AG04449 (cell line): ENCODE data around the gene ELL.

Source experiments
- CTCF ChIA-PET: fragments of 350-600 bp; formaldehyde crosslinking; extraction: SDS; loops from one replicate; lab custom pipeline; 2021; ENCODE audit warnings: antibody characterized with exemption; lab: Yijun Ruan, JAX
- POLR2A ChIA-PET: fragments of 400-600, 350-600 bp; formaldehyde crosslinking; extraction: SDS; loops from one replicate; lab custom pipeline; 2020; ENCODE audit warnings: antibody characterized with exemption, inconsistent platforms; lab: Yijun Ruan, JAX
- DNase-seq: peaks from one replicate; pipeline ENCODE4 v3.0.0-alpha.2; 2010; ENCODE audit warnings: low read depth, low spot score
- H3K4me3 ChIP-seq: 2 replicates; pipeline ENCODE4 v1.5.1; 2011; ENCODE audit warnings: low read depth, mild to moderate bottlenecking, control low read depth, low read length
- TF ChIP-seq, protein P1 (sequence below): IDR thresholded peaks from one replicate; pipeline ENCODE4 v1.5.1; 2011; ENCODE audit warnings: mild to moderate bottlenecking, moderate library complexity, low read length, control low read depth, inconsistent platforms; ENCODE audit not compliant: insufficient read depth; ENCODE audit errors: missing control alignments

Gene ELL

GRCh38 chr19:18423258-18424020 lies 98.4 kb downstream of the ELL start:
- H3K4me3 ChIP-seq = no peak overlapping the region
- no peak for DNase-seq
- POLR2A ChIA-PET = interaction anchor here (1.0 kb wide), 1 partner anchor 11 kb away, joined by 3 read pairs; no protein-coding TSS in a partner anchor
- CTCF ChIA-PET = interaction anchor here (1.2 to 2.0 kb wide), 2 partner anchors 13 to 144 kb away, joined by 4 to 6 read pairs; no protein-coding TSS in a partner anchor
- TF ChIP-seq, protein P1, sequence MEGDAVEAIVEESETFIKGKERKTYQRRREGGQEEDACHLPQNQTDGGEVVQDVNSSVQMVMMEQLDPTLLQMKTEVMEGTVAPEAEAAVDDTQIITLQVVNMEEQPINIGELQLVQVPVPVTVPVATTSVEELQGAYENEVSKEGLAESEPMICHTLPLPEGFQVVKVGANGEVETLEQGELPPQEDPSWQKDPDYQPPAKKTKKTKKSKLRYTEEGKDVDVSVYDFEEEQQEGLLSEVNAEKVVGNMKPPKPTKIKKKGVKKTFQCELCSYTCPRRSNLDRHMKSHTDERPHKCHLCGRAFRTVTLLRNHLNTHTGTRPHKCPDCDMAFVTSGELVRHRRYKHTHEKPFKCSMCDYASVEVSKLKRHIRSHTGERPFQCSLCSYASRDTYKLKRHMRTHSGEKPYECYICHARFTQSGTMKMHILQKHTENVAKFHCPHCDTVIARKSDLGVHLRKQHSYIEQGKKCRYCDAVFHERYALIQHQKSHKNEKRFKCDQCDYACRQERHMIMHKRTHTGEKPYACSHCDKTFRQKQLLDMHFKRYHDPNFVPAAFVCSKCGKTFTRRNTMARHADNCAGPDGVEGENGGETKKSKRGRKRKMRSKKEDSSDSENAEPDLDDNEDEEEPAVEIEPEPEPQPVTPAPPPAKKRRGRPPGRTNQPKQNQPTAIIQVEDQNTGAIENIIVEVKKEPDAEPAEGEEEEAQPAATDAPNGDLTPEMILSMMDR = no peak

GRCh38 chr19:18422530-18423191 lies 99.2 kb downstream of the ELL start:
- TF ChIP-seq, protein P1 = no peak
- CTCF ChIA-PET = interaction anchor here (1.0 to 1.8 kb wide), 2 partner anchors 9 to 28 kb away, joined by 3 to 7 read pairs; no protein-coding TSS in a partner anchor
- H3K4me3 ChIP-seq = no peak overlapping the region
- POLR2A ChIA-PET = interaction anchor here (1.1 kb wide), 1 partner anchor 13 kb away, joined by 4 read pairs; no protein-coding TSS in a partner anchor
- DNase-seq = no peak

DNA sequence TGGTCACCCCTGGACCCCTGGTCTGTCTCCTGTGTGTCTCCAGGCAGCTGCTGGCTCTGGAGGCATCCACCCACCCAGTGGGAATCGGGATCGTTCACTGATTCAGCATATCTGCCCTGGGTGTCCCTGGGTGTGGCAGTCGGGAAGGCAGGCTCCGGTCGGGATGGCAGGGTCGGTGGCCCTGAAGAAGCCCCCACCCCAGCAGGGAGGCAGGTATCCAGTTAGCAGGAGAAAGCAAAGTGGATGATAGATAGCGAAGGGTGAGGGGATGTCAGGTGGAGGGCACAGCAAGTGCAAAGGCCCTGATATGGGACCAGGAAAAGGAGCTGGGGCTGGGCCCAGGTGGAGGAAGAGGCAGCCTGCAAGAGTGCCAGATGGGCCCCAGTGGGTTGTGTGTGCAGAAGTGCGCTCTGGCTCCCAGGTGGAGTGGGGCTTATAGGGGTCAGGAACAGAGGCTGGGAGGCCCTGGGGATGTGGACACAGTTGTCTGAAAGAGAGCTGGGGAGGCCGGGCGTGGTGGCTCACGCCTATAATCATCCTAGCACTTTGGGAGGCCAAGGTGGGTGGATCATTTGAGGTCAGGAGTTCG lies 100.4 kb downstream of the ELL start:
- peak overlapping the region; percentile 73 for H3K4me3 ChIP-seq
- CTCF ChIA-PET = interaction anchor here (0.7 to 2.7 kb wide), 5 partner anchors 11 to 308 kb away, joined by 3 to 20 read pairs (median 5); no protein-coding TSS in a partner anchor
- no peak for DNase-seq
- TF ChIP-seq, protein P1 = no peak
- POLR2A ChIA-PET = interaction anchor here (1.0 to 1.1 kb wide), 3 partner anchors 14 to 140 kb away, joined by 3 to 5 read pairs (median 4); partner anchors contain the start of genes GDF15 and JUND

- CTCF ChIA-PET = interaction anchor here (1.1 to 2.7 kb wide), 4 partner anchors 11 to 308 kb away, joined by 3 to 20 read pairs (median 6); no protein-coding TSS in a partner anchor
These were observed 100.9 kb downstream of the ELL start for GRCh38 chr19:18420930-18421329.

GRCh38 chr19:18419699-18420460 lies 102.0 kb downstream of the ELL start:
- TF ChIP-seq, protein P1 = no peak
- peak overlapping the region; percentile 73 for H3K4me3 ChIP-seq
- ChIA-PET CTCF (interaction anchor here (0.8 to 11.8 kb wide), 13 partner anchors 9 to 139 kb away, joined by 3 to 298 read pairs (median 5); partner anchors contain the start of genes GDF15, JUND and PGPEP1), POLR2A (interaction anchor here (0.9 to 1.6 kb wide), 6 partner anchors 9 to 138 kb away, joined by 3 to 10 read pairs (median 5); partner anchors contain the start of genes GDF15 and JUND)
- no peak for DNase-seq

More at GRCh38 chr19:18420930-18421329, 100.9 kb downstream of the ELL start:
- POLR2A ChIA-PET = interaction anchor here (1.0 kb wide), 2 partner anchors 35 to 139 kb away, joined by 3 to 5 read pairs; partner anchors contain the start of genes GDF15 and JUND
- H3K4me3 ChIP-seq = peak overlapping the region; percentile 73
- no peak for DNase-seq
- TF ChIP-seq, protein P1 = no peak
